NCI-H2081 (cell line): ENCODE data around the gene CHN2.

Experiments used
- DNase-seq, 2 experiments: peaks; one replicate each; lab custom pipeline; 2025; lab: John Stamatoyannopoulos, UW

CHN2 gene

GRCh38 chr7:29430279-29430949, 235.8 kb downstream of the CHN2 start:
- DNase-seq = no peak

GRCh38 chr7:29431686-29432085, 237.1 kb downstream of the CHN2 start:
- DNase-seq = no peak

GRCh38 chr7:29432721-29433120, 238.1 kb downstream of the CHN2 start:
- DNase-seq = no peak

- DNase-seq = no peak
Observed at GRCh38 chr7:29434380-29434768, 239.8 kb downstream of the CHN2 start.

- no peak for DNase-seq
Observed at GRCh38 chr7:29435167-29435566, 240.6 kb downstream of the CHN2 start.

- no peak for DNase-seq
Observed at GRCh38 chr7:29435902-29436301, 241.3 kb downstream of the CHN2 start.

GRCh38 chr7:29442146-29442545, 247.6 kb downstream of the CHN2 start:
- DNase-seq = peak; percentile 26 to 76

- no peak for DNase-seq
Observed at GRCh38 chr7:29443552-29443951, 249.0 kb downstream of the CHN2 start.

- DNase-seq = no peak
Observed at GRCh38 chr7:29444267-29444666, 249.7 kb downstream of the CHN2 start.

GRCh38 chr7:29445736-29446135, 251.2 kb downstream of the CHN2 start:
- DNase-seq = no peak

- no peak for DNase-seq
Observed at GRCh38 chr7:29447828-29448227, 253.3 kb downstream of the CHN2 start.

- DNase-seq = no peak
Observed at GRCh38 chr7:29449569-29450260, 255.1 kb downstream of the CHN2 start.

- DNase-seq = no peak
Observed at GRCh38 chr7:29453021-29453420, 258.4 kb downstream of the CHN2 start.

- no peak for DNase-seq
Observed at GRCh38 chr7:29454464-29454863, 259.9 kb downstream of the CHN2 start.

GRCh38 chr7:29454899-29455451, 260.4 kb downstream of the CHN2 start:
- DNase-seq = no peak

GRCh38 chr7:29457141-29457561, 262.6 kb downstream of the CHN2 start:
- no peak for DNase-seq

GRCh38 chr7:29457565-29458011, 263.0 kb downstream of the CHN2 start:
- peak in 1 of 2 experiments; percentile 43 for DNase-seq

GRCh38 chr7:29458933-29459332, 264.4 kb downstream of the CHN2 start:
- DNase-seq = no peak

GRCh38 chr7:29459589-29459988, 265.0 kb downstream of the CHN2 start:
- no peak for DNase-seq

- no peak for DNase-seq
Observed at GRCh38 chr7:29461996-29462395, 267.4 kb downstream of the CHN2 start.

- no peak for DNase-seq
Observed at GRCh38 chr7:29463504-29464158, 269.1 kb downstream of the CHN2 start.

GRCh38 chr7:29464753-29465152, 270.2 kb downstream of the CHN2 start:
- DNase-seq = no peak
